ENCODE measurements around the gene TMEM63B.
A peak's percentile ranks its signal among the peaks of the same experiment; 100 is the strongest.
"Not testable (repeated sequence)": the region's sequence is repeated elsewhere in the genome, so short reads cannot be mapped to it uniquely, and the experiment has no call there.

TMEM63B gene

DNA sequence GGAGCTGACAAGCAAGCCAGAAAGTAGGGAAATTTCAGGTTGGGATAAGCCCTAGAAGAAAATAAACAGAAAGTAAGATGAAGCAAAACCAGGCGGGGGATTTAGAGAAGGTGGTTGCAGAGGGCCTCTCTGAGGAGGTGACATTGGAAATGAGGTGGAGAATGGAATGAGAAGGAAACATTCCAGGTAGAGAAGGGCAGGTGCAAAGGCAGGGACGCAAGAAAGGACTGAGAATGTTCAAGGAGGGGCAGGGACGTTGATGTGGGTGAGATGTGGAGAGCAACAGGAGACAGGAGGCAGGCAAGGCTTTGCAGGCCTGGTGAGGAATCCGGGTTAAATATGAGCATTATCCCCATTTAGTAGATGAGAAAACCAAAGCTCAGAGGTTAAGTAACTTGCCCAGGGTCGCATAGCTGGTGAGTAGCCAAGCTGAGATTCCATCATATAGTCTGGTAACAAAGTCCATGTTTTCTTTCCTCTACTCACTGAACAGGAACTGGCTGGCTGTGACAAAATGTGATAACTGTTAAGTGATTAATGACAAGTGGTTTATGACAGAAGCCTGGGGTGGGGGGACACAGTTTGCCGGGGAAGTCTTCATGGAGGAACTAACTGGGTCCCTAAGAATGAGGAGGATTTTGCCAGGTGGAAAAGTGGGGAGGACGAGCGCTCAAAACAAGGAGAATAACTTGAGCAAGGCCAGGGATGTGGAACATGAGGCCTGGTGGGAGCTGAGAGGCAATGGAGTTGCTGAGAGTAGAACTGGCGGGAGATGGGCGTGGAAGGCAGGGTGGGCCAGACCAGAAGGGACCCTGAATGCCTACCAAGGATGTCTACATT lies 32.7 kb upstream of the TMEM63B start:
- DNase-seq (ENCODE audit: low read depth): no peak

DNA sequence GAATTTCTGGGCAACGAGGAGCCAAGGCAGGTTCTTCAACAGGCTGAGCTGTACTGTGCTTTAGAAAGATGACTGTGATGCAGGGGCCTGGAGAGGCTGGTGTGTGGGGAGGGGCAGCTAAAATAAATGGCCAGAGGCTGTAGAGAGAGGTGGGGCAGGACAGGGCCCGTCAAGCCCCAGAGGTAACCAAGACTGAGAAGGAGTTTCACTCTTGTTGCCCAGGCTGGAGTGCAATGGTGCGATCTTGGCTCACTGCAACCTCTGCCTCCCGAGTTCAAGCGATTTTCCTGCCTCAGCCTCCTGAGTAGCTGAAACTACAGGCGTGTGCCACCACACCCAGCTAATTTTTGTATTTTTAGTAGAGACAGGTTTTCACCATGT lies 32.1 kb upstream of the TMEM63B start:
- DNase-seq (ENCODE audit: low read depth): not testable (repeated sequence)

DNA sequence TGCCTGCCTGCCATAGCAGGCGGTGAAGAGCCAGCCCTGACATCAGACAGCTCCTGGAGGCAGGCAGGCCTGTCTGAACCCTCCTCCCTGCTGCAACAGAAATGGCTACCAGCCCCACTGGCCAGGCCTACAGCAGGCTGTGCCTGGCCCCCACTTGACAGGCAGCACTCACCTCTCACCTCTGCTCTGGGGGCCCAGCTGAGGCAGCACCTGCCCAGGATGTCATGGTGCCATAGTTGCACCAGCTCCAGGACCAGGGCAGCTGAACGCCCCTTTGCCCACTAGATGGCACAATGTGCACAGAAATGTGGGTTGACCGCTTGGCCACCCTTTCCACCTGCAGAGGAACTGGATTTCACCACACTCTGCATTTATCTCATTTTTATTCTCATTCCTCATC lies 30.7 kb upstream of the TMEM63B start:
- DNase-seq (ENCODE audit: low read depth): peak; percentile 66

DNA sequence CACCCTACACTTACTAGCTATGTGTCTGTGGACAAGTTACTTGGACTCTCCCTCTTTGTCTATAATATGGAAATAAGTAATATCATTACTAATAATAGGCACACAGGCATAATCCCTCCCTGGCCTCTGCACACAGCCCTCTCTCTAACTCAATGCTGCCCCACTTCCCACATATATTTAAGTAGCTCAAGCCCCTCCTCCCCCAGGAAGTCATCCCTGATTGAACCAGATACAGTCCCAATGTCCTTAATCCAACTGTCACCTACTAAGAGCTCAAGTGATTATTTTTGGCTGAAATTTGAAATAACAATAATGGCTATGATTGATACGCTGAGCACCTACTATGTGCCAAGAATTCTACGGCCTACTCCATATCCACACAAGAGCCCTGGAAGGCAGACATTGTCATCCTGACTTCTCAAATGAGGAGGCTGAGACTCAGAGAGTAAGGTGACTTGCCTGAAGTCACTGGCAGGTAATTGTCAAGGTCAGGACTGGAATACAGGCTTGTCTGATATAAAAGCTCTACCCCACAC lies 29.5 kb upstream of the TMEM63B start:
- DNase-seq (ENCODE audit: low read depth): no peak

DNA sequence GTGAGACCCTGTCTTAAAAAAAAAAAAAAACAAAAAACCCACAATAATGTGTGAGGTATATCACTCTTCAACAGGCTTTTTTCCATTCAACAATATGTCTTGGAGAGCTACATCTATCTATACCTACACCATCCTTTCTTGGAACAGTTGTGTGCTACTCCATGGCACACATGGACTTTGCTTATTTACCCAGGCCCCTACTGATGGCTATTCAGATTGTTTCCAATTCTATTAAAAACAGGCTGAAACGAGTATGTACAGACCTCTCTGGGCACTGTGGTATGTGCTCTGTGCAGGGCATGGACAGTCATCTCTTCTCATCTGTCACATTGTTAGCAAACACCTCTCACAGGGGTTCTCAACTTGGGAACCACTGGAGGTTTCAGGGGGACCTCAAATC lies 28.2 kb upstream of the TMEM63B start:
- no peak for DNase-seq (ENCODE audit: low read depth)

GRCh38 chr6:44100088-44100550 lies 27.2 kb upstream of the TMEM63B start:
- DNase-seq (ENCODE audit: low read depth): no peak

DNA sequence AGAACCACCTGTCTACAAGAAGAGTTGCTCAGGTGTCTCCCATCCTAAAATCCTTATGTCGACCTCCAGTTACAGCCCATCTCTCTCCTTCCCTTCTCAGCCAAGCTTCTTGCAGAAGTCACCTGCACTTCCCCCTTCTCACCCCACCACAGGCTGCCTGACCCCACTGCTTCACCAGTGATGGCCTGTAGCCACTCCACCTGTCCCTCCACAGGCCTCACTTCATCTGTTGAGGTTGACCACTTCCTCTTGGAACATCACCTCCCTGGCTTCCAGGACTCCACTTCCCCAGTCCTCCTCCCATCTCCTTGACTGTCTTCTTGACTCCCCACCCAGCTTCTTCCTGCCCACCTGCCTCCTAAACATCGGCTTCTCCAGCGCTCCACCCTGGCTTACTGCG lies 25.5 kb upstream of the TMEM63B start:
- no peak for DNase-seq (ENCODE audit: low read depth)

GRCh38 chr6:44102527-44102926 lies 24.8 kb upstream of the TMEM63B start:
- DNase-seq (ENCODE audit: low read depth): no peak

GRCh38 chr6:44104481-44105021 lies 22.8 kb upstream of the TMEM63B start:
- no peak for DNase-seq (ENCODE audit: low read depth)

DNA sequence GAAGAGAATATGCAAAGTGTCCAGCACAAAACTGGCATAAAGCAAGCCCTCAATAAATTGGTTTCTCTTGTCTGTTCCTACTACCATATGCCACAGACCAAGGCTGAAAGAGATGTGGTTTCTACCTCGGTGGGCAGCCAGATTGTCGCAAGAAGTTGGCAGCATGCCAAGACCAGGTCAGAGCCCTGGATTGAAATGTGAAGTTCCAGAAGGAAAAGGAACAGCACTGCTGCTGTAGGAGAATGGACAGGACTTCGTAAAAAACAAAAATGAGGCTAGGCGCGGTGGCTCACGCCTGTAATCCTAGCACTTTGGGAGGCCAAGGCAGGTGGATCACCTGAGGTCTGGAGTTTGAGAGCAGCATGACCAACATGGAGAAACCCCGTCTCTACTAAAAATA lies 22.2 kb upstream of the TMEM63B start:
- DNase-seq (ENCODE audit: low read depth): no peak

- DNase-seq (ENCODE audit: low read depth): no peak
These were observed 21.2 kb upstream of the TMEM63B start for GRCh38 chr6:44105993-44106740.

- DNase-seq (ENCODE audit: low read depth): no peak
These were observed 20.3 kb upstream of the TMEM63B start for GRCh38 chr6:44107017-44107416.

- DNase-seq (ENCODE audit: low read depth): no peak
These were observed 18.9 kb upstream of the TMEM63B start for GRCh38 chr6:44108471-44108870.

- no peak for DNase-seq (ENCODE audit: low read depth)
These were observed 18.1 kb upstream of the TMEM63B start for GRCh38 chr6:44109212-44109611.

DNA sequence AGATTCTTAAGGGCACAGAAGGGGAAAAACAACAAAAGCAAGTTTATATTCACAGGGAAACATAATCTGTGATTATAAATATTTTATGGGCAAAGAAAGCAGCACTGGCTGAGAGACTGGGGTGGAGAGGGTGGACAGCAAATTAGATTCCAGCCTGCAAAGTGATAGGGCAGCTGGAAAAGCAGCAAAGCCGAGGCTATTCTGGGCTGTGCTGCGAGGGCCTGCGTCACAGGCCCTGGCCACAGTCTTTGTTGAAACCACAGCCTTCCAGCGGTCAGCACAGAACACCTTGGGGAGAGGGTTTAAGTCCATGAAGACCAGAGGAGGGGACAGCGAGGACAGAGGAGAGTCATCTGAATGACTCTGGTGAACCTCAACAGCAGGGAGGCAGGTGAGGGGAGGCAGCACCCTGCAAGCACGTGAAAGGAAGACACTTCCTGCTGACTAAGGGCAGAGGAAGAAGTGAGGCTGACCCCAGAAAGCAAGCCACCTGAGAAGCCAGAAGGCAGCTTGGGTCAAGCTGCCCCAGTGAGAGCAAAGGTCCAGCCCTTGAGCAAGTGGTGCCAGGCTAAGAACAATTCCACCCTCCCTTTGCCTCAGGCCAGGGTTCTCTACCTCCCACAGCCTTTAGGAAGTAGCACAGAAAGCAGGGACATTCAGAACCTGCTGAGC lies 17.2 kb upstream of the TMEM63B start:
- no peak for DNase-seq (ENCODE audit: low read depth)

- DNase-seq (ENCODE audit: low read depth): no peak
These were observed 16.4 kb upstream of the TMEM63B start for GRCh38 chr6:44110966-44111365.

DNA sequence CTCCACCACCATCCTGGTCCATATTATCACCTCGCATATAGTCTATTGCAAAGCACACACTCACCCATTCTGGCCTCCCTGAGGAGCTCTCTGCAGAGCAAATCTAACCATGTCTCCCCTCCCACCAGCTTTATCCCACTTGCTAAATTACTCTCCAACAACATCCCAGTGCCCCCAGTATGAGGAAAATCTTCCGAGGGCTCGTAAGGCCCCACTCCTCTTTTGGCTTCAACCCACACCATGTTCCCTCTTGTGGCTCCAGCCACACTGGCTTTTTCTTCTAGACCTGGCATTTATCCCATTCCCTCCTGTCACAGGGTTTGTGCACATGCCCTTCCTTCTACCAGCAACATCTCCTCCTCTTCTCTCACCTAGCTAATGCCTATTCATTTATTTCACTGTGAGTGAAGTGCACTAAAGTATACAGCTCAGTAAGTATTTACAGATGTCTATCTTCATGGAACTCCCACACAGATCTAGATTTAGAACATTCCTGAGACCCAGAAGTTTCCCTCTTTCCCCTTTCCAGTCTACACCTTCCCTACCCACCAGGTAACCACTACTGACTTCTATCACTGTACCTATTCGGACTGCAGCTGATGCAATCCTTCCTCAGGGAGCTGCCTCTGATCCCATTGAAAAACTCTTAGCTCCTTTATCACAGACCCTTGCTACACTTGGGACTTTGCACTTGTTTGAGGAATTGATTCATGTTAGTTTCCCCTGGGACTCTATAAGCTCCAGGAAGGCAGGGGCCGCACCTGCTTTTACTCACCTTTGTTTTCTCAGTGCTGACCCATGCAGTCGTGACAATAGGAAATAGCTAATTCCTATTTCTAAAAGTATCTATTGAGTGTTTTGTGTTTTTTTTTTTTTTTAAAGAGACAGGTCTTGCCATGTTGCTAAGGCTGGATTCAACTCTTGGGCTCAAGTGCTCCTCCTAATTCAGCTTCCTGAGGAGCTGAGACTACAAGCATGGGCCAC lies 15.6 kb upstream of the TMEM63B start:
- no peak for DNase-seq (ENCODE audit: low read depth)

DNA sequence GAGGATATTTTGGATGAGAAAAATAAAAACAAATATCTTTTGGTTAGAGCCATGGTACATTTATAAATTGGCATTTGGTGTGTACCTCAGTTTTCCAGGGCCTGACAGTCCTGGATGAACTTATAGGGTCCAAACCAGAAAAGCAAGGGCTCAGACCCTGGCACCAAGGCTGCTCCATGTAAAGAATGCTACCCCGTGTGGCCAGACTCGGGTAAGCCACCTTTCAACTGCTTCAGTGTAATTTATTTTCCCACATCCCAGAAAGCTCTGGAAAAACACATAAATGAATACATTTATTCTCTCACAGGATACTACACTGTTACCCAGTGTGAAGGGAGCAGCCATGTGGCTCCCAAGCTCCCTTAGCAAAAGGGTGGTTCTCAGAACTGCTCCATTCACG lies 13.9 kb upstream of the TMEM63B start:
- no peak for DNase-seq (ENCODE audit: low read depth)

DNA sequence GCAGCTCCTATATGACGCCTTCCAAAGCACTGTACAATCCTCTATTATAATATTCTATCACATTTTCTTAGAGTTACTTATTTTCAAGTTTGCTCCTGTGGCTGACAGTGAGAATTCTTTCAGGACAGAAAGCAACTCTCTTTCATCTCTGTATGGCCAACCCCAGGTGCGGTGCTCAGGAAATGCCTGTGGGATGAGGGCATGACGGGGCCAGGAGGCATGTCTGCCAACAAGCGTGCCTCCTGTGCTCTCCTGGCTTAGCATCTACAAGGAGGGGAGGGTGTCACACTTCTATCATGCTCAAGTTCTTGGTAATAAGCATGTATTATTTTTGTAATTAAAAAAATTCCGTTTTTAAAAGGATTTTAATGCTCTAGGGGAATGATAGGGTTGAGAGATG lies 11.5 kb upstream of the TMEM63B start:
- no peak for DNase-seq (ENCODE audit: low read depth)

GRCh38 chr6:44116641-44117382 lies 10.5 kb upstream of the TMEM63B start:
- DNase-seq (ENCODE audit: low read depth): no peak

Data from stimulated activated CD4-positive, alpha-beta T cell treated with anti-CD3 and anti-CD28 coated beads, Interleukin-2, amount 100 ng/mL, for 4 hours (primary cell).